ENCODE data around the gene SDK1.

DNA sequence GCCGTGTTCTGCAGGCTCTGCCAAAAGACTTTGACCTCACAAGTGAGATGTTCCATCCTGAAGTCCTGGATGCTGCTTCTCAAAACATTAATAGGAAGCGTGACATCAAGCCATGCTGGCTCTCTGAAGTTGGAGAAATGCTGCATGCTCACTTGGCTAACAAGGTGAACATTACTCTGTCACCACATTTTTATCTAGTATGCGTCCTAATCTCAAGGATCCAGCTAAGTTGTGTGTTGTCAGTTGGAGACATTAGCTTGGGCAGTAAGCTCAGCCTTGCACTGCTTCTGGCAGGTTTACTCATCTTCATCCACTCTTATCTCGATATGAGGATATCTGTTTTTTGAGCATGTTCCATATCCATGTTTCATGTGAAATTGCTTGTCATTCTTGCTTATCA lies 165.2 kb downstream of the SDK1 start:
- TF ChIP-seq, protein P1, sequence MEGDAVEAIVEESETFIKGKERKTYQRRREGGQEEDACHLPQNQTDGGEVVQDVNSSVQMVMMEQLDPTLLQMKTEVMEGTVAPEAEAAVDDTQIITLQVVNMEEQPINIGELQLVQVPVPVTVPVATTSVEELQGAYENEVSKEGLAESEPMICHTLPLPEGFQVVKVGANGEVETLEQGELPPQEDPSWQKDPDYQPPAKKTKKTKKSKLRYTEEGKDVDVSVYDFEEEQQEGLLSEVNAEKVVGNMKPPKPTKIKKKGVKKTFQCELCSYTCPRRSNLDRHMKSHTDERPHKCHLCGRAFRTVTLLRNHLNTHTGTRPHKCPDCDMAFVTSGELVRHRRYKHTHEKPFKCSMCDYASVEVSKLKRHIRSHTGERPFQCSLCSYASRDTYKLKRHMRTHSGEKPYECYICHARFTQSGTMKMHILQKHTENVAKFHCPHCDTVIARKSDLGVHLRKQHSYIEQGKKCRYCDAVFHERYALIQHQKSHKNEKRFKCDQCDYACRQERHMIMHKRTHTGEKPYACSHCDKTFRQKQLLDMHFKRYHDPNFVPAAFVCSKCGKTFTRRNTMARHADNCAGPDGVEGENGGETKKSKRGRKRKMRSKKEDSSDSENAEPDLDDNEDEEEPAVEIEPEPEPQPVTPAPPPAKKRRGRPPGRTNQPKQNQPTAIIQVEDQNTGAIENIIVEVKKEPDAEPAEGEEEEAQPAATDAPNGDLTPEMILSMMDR (conservative IDR thresholded peaks at IDR 0.05) = no peak
- no peak for TF ChIP-seq ZFX (IDR thresholded peaks at IDR 0.05)
